ENCODE results near the gene NFE2L1. TPM values are rescaled to one million over a fixed set of nuclear protein-coding genes. Genes with fewer than 3 reads are reported as not detected.

The NFE2L1 gene
- total and polyA plus RNA-seq, 8 donors: 92.1 to 173 (median 115) TPM

GRCh38 chr17:48022901-48023300, 25.3 kb upstream of the NFE2L1 start:
- intact Hi-C loops (cut with DNase I): loop anchor here (10.0 kb wide), 3 partner anchors 52 to 112 kb away; no protein-coding TSS in a partner anchor
- ATAC-seq (no peak), DNase-seq (no peak)
- H3K36me3 ChIP-seq: no peaks in the 10 kb centered on the region
- TF ChIP-seq, protein P1, sequence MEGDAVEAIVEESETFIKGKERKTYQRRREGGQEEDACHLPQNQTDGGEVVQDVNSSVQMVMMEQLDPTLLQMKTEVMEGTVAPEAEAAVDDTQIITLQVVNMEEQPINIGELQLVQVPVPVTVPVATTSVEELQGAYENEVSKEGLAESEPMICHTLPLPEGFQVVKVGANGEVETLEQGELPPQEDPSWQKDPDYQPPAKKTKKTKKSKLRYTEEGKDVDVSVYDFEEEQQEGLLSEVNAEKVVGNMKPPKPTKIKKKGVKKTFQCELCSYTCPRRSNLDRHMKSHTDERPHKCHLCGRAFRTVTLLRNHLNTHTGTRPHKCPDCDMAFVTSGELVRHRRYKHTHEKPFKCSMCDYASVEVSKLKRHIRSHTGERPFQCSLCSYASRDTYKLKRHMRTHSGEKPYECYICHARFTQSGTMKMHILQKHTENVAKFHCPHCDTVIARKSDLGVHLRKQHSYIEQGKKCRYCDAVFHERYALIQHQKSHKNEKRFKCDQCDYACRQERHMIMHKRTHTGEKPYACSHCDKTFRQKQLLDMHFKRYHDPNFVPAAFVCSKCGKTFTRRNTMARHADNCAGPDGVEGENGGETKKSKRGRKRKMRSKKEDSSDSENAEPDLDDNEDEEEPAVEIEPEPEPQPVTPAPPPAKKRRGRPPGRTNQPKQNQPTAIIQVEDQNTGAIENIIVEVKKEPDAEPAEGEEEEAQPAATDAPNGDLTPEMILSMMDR (IDR thresholded peaks at IDR 0.05): no peak
- H3K4me3 ChIP-seq: peak overlapping the region in 1 of 2 donors; percentile 41
- peaks cover 14 to 64% of the 10 kb centered on the region in 2 donors for H3K4me1 ChIP-seq
- H3K9me3 ChIP-seq: no peaks in the 10 kb centered on the region
- peaks cover 0 to 48% of the 10 kb centered on the region in 2 donors for H3K27me3 ChIP-seq
- no peak overlapping the region for H3K27ac ChIP-seq

DNA sequence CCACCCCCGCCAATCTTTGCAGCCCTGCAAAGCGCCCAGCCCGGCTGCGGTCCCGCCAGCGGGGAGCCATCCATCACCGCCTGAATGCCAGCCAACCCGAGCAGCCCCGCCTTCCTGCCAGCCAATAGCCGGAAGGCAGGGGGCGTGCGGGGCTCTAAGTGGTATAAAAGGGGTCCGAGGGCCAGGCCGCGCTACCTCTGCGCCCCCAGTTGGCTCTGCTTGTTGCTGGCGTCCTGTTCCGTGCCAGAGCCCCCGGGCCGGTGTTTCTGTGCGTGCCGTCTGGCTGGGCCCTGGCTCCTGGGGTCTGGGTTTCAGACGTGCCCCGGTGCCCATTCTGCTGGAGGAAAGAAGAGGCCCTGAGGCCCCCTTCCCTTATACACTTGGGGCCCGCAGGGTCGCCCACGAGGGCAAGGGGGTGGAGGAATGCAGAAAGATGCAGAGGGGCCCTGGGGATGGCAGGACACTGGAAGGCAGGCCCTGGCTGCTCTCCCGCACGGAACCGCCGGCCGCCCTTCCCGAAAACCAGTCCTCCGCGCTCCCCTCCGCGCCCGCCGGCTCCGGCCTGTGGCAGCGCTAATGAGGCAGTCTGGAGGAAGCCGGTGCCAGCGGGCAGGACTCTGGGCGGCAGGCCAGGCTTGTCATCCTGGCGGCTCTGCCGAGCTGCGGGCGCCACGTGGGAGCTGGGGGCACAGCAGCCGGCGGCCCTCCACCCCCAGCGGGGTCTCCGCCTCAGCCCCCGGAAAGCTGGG, 24.6 kb upstream of the NFE2L1 start:
- intact Hi-C loops (cut with DNase I): loop anchor here (10.0 kb wide), 3 partner anchors 51 to 111 kb away; no protein-coding TSS in a partner anchor
- Histone ChIP-seq H3K9me3 (no peaks in the 10 kb centered on the region), H3K27ac (peak overlapping the region; percentile 60 to 87), H3K27me3 (peaks cover 0 to 48% of the 10 kb centered on the region in 2 donors), H3K4me3 (peak overlapping the region; percentile 31 to 41), H3K4me1 (peaks cover 14 to 57% of the 10 kb centered on the region in 2 donors), H3K36me3 (no peaks in the 10 kb centered on the region)
- ATAC-seq: peak; percentile 58
- TF ChIP-seq, protein P1 (IDR thresholded peaks at IDR 0.05): no peak
- DNase-seq: peak; percentile 35 to 94 (median 82)

- H3K4me3 ChIP-seq: peak overlapping the region; percentile 31 to 41
- no peaks in the 10 kb centered on the region for H3K36me3 ChIP-seq
- DNase-seq (peak in 3 of 4 donors; percentile 51 to 92 (median 81)), ATAC-seq (peak; percentile 54)
- TF ChIP-seq, protein P1 (IDR thresholded peaks at IDR 0.05): no peak
- intact Hi-C loops (cut with DNase I): loop anchor here (5.0 to 10.0 kb wide), 4 partner anchors 50 to 110 kb away; no protein-coding TSS in a partner anchor
- H3K27ac ChIP-seq: peak overlapping the region; percentile 60 to 87
- peaks cover 14 to 55% of the 10 kb centered on the region in 2 donors for H3K4me1 ChIP-seq
- peaks cover 0 to 44% of the 10 kb centered on the region in 2 donors for H3K27me3 ChIP-seq
- H3K9me3 ChIP-seq: no peaks in the 10 kb centered on the region
Observed at GRCh38 chr17:48024149-48025039, 23.8 kb upstream of the NFE2L1 start.

DNA sequence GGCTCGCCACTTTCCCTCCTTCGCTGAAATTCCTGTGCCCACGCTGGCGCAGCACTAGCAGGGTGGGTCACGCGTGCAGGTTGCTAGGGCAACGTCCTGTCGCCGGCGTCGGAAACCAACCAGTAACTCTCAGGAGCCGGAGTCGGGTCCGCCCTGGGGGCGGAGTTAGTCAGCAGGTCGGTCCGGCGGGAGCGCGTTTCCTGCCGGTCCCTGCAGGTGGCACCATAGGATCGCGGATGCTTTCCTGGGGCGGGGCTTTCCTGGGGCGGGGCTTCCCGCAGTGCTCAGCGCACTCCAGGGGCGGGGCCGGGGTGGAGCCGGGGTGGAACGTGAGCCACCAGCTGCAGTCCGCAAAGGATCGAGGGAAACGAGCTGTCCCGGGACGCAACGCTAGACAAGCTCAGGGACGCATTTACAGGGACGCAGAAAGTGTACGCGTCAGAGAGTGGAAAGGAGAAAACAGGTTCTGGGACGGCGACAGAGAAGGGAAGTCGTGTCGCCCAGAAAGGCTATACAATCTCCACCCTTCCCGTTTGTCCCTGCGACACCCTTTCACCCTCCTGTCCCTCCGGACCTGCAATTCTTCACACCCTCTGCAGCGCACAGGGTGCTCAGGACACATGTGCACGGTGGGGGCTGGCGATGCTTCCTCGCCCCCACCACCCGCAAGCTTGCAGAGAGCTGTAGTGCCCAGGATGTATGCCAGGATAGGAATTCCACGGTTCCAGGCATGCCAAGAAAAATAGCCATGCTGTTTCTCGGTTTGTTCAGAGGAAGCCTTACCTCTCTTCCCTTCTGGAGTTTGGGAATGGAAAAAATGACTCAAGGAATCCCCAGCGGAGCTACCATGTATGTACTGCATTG, 22.9 kb upstream of the NFE2L1 start:
- H3K27me3 ChIP-seq: peaks cover 0 to 35% of the 10 kb centered on the region in 2 donors

More for the DNA sequence above, 22.9 kb upstream of the NFE2L1 start:
- intact Hi-C loops (cut with DNase I): loop anchor here (5.0 to 10.0 kb wide), 4 partner anchors 50 to 110 kb away; no protein-coding TSS in a partner anchor
- TF ChIP-seq, protein P1 (IDR thresholded peaks at IDR 0.05): peak; percentile 54 to 86
- ATAC-seq (peak; percentile 89), DNase-seq (peak; percentile 94 to 100 (median 98))
- peaks cover 14 to 55% of the 10 kb centered on the region in 2 donors for H3K4me1 ChIP-seq
- no peaks in the 10 kb centered on the region for H3K9me3 ChIP-seq
- no peaks in the 10 kb centered on the region for H3K36me3 ChIP-seq
- peak overlapping the region; percentile 31 to 41 for H3K4me3 ChIP-seq
- H3K27ac ChIP-seq: peak overlapping the region; percentile 60 to 87

Data from left lung (tissue), 10 donors.